HEK293 (cell line): ENCODE results near the gene DIP2A.

ENCODE experiments used
- CTCF ChIA-PET: fragments of 350-600 bp; formaldehyde crosslinking; extraction: SDS; loops from one replicate; lab custom pipeline; 2021; ENCODE audit warnings: antibody characterized with exemption; lab: Yijun Ruan, JAX
- POLR2A ChIA-PET: fragments of 300-600 bp; formaldehyde crosslinking; extraction: SDS; loops from one replicate; lab custom pipeline; 2020; ENCODE audit warnings: antibody characterized with exemption, inconsistent platforms; lab: Yijun Ruan, JAX
- H3K27ac ChIP-seq: fragments of 200-500 bp; sonication (Bioruptor generic); 2 replicates; pipeline ENCODE4 v1.5.1; 2014; ENCODE audit warnings: low read depth, low read length, control low read depth, inconsistent platforms; ENCODE audit errors: extremely low read depth
- H3K36me3 ChIP-seq, 2 experiments: fragments of 200-500 bp in 1 of 2; sonication (Bioruptor generic) in 1 of 2; 1 replicate in 1 of 2; 2 replicates in 1 of 2; pipeline ENCODE4 v1.5.1; 2014 to 2017; ENCODE audit warnings: inconsistent platforms in 2 of 2, low read length in 2 of 2; ENCODE audit not compliant: control insufficient read depth in 2 of 2, insufficient read depth in 1 of 2
- H3K4me1 ChIP-seq: fragments of 200-500 bp; sonication (Bioruptor generic); 2 replicates; pipeline ENCODE4 v1.5.1; 2014; ENCODE audit warnings: mild to moderate bottlenecking, low read length, inconsistent platforms; ENCODE audit not compliant: control insufficient read depth, insufficient read depth
- H3K4me3 ChIP-seq: 2 replicates; pipeline ENCODE4 v1.5.1; 2011; ENCODE audit warnings: low read depth, mild to moderate bottlenecking, control low read depth, low read length, moderate library complexity
- H3K9me3 ChIP-seq: fragments of 200-500 bp; sonication (Bioruptor generic); 2 replicates; pipeline ENCODE4 v1.5.1; 2014; ENCODE audit warnings: low read depth, low read length, inconsistent platforms; ENCODE audit not compliant: control insufficient read depth, insufficient read depth
- PATZ1 ChIP-seq: fragments of 450-650 bp; formaldehyde crosslinking; IDR thresholded peaks from 2 replicates; pipeline ENCODE4 v1.5.1; 2016; ENCODE audit warnings: missing biosample characterization, missing genetic modification characterization
- RBAK ChIP-seq: fragments of 450-650 bp; formaldehyde crosslinking; IDR thresholded peaks from 2 replicates; pipeline ENCODE4 v1.5.1; 2016; ENCODE audit warnings: missing biosample characterization, missing genetic modification characterization
- ZBTB11 ChIP-seq: fragments of 450-650 bp; formaldehyde crosslinking; conservative IDR thresholded peaks from 2 replicates; pipeline ENCODE4 v1.5.1; 2016; ENCODE audit warnings: low read depth, missing biosample characterization, missing genetic modification characterization
- ZFHX2 ChIP-seq: fragments of 450-650 bp; formaldehyde crosslinking; conservative IDR thresholded peaks from 2 replicates; pipeline ENCODE4 v1.5.1; 2016; ENCODE audit warnings: missing biosample characterization, missing genetic modification characterization
- ZNF121 ChIP-seq: fragments of 450-650 bp; formaldehyde crosslinking; IDR thresholded peaks from 2 replicates; pipeline ENCODE4 v1.5.1; 2016; ENCODE audit warnings: missing biosample characterization, missing genetic modification characterization
- ZNF138 ChIP-seq: fragments of 450-650 bp; formaldehyde crosslinking; IDR thresholded peaks from 2 replicates; pipeline ENCODE4 v1.5.1; 2016; ENCODE audit warnings: missing biosample characterization, missing genetic modification characterization, borderline replicate concordance
- ZNF19 ChIP-seq: fragments of 450-650 bp; formaldehyde crosslinking; IDR thresholded peaks from 2 replicates; pipeline ENCODE4; 2016; ENCODE audit warnings: missing biosample characterization, missing genetic modification characterization, low read depth
- ZNF248 ChIP-seq: fragments of 450-650 bp; formaldehyde crosslinking; IDR thresholded peaks from 2 replicates; pipeline ENCODE4 v1.5.1; 2017; ENCODE audit warnings: missing biosample characterization, missing genetic modification characterization
- ZNF341 ChIP-seq: fragments of 450-650 bp; formaldehyde crosslinking; IDR thresholded peaks from 2 replicates; pipeline ENCODE4; 2016; ENCODE audit warnings: low read depth, missing biosample characterization, missing genetic modification characterization
- ZNF37A ChIP-seq: fragments of 450-650 bp; IDR thresholded peaks from 2 replicates; pipeline ENCODE4 v1.5.1; 2018; ENCODE audit warnings: missing biosample characterization, missing genetic modification characterization
- ZNF473 ChIP-seq: fragments of 450-650 bp; formaldehyde crosslinking; IDR thresholded peaks from 2 replicates; pipeline ENCODE4 v1.5.1; 2017; ENCODE audit warnings: missing biosample characterization, missing genetic modification characterization
- ZNF585B ChIP-seq: fragments of 450-650 bp; formaldehyde crosslinking; IDR thresholded peaks from 2 replicates; pipeline ENCODE4 v1.5.1; 2016; ENCODE audit warnings: missing biosample characterization, missing genetic modification characterization
- ZNF747 ChIP-seq: fragments of 450-650 bp; formaldehyde crosslinking; IDR thresholded peaks from 2 replicates; pipeline ENCODE4 v1.5.1; 2016; ENCODE audit warnings: missing biosample characterization, missing genetic modification characterization
- ZNF792 ChIP-seq: fragments of 450-650 bp; formaldehyde crosslinking; IDR thresholded peaks from 2 replicates; pipeline ENCODE4 v1.5.1; 2016; ENCODE audit warnings: missing biosample characterization, missing genetic modification characterization
- ZXDB ChIP-seq: fragments of 450-650 bp; formaldehyde crosslinking; IDR thresholded peaks from 2 replicates; pipeline ENCODE4 v1.5.1; 2016; ENCODE audit warnings: missing biosample characterization, missing genetic modification characterization
- TF ChIP-seq, protein P1 (sequence below): fragments of 450-650 bp; formaldehyde crosslinking; IDR thresholded peaks from 2 replicates; pipeline ENCODE4 v1.5.1; 2016; ENCODE audit warnings: missing biosample characterization, missing genetic modification characterization
- TF ChIP-seq, protein P2 (sequence below): fragments of 450-650 bp; formaldehyde crosslinking; IDR thresholded peaks from 2 replicates; pipeline ENCODE4 v1.5.0; 2017; ENCODE audit warnings: missing biosample characterization, missing genetic modification characterization, borderline replicate concordance
- TF ChIP-seq, protein P3 (sequence below): fragments of 450-650 bp; formaldehyde crosslinking; IDR thresholded peaks from 2 replicates; pipeline ENCODE4 v1.5.1; 2016; ENCODE audit warnings: missing biosample characterization, missing genetic modification characterization
- TF ChIP-seq, protein P4 (sequence below): fragments of 450-650 bp; IDR thresholded peaks from 2 replicates; pipeline ENCODE4 v1.5.1; 2018; ENCODE audit warnings: missing biosample characterization, missing genetic modification characterization

The DIP2A gene

DNA sequence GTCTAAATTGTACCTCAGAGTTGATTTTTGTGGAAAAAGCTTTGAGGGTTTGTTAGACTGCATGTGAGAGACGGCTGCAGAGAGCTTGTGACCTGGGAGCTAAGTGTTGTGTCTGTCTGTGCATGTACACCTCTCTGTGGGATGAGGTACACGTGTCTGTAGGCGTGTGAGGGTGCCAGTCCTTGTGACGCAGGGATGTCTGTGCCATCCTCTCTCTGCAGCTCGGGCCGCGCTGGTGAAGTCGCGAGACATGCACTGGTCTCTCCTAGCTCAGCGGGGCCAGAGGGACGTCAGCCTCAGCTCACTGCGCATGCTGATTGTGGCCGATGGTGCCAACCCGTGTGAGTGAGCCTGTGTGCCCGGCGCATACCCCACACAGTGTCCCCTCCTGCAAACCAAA lies 79.6 kb downstream of the DIP2A start:
- TF ChIP-seq ZNF792 (tag by site-specific recombination) (no peak), ZNF37A (no peak), ZNF19 (tag by site-specific recombination) (no peak), PATZ1 (tag by site-specific recombination) (no peak), ZNF248 (no peak), ZNF473 (tag by site-specific recombination) (no peak), ZNF341 (tag by site-specific recombination) (no peak), ZFHX2 (tag by site-specific recombination) (no peak), ZNF121 (tag by site-specific recombination) (no peak), ZNF585B (tag by site-specific recombination) (no peak), ZNF747 (no peak), RBAK (tag by site-specific recombination) (no peak), ZXDB (no peak), ZNF138 (tag by site-specific recombination) (no peak), ZBTB11 (tag by site-specific recombination) (no peak)
- TF ChIP-seq, protein P1, sequence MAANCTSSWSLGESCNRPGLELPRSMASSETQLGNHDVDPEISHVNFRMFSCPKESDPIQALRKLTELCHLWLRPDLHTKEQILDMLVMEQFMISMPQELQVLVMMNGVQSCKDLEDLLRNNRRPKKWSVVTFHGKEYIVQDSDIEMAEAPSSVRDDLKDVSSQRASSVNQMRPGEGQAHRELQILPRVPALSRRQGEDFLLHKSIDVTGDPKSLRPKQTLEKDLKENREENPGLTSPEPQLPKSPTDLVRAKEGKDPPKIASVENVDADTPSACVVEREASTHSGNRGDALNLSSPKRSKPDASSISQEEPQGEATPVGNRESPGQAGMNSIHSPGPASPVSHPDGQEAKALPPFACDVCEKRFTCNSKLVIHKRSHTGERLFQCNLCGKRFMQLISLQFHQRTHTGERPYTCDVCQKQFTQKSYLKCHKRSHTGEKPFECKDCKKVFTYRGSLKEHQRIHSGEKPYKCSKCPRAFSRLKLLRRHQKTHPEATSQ (tag by site-specific recombination) = no peak
- TF ChIP-seq, protein P2, sequence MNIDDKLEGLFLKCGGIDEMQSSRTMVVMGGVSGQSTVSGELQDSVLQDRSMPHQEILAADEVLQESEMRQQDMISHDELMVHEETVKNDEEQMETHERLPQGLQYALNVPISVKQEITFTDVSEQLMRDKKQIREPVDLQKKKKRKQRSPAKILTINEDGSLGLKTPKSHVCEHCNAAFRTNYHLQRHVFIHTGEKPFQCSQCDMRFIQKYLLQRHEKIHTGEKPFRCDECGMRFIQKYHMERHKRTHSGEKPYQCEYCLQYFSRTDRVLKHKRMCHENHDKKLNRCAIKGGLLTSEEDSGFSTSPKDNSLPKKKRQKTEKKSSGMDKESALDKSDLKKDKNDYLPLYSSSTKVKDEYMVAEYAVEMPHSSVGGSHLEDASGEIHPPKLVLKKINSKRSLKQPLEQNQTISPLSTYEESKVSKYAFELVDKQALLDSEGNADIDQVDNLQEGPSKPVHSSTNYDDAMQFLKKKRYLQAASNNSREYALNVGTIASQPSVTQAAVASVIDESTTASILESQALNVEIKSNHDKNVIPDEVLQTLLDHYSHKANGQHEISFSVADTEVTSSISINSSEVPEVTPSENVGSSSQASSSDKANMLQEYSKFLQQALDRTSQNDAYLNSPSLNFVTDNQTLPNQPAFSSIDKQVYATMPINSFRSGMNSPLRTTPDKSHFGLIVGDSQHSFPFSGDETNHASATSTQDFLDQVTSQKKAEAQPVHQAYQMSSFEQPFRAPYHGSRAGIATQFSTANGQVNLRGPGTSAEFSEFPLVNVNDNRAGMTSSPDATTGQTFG = no peak
- TF ChIP-seq, protein P3, sequence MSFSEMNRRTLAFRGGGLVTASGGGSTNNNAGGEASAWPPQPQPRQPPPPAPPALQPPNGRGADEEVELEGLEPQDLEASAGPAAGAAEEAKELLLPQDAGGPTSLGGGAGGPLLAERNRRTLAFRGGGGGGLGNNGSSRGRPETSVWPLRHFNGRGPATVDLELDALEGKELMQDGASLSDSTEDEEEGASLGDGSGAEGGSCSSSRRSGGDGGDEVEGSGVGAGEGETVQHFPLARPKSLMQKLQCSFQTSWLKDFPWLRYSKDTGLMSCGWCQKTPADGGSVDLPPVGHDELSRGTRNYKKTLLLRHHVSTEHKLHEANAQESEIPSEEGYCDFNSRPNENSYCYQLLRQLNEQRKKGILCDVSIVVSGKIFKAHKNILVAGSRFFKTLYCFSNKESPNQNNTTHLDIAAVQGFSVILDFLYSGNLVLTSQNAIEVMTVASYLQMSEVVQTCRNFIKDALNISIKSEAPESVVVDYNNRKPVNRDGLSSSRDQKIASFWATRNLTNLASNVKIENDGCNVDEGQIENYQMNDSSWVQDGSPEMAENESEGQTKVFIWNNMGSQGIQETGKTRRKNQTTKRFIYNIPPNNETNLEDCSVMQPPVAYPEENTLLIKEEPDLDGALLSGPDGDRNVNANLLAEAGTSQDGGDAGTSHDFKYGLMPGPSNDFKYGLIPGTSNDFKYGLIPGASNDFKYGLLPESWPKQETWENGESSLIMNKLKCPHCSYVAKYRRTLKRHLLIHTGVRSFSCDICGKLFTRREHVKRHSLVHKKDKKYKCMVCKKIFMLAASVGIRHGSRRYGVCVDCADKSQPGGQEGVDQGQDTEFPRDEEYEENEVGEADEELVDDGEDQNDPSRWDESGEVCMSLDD (tag by site-specific recombination) = no peak
- TF ChIP-seq, protein P4, sequence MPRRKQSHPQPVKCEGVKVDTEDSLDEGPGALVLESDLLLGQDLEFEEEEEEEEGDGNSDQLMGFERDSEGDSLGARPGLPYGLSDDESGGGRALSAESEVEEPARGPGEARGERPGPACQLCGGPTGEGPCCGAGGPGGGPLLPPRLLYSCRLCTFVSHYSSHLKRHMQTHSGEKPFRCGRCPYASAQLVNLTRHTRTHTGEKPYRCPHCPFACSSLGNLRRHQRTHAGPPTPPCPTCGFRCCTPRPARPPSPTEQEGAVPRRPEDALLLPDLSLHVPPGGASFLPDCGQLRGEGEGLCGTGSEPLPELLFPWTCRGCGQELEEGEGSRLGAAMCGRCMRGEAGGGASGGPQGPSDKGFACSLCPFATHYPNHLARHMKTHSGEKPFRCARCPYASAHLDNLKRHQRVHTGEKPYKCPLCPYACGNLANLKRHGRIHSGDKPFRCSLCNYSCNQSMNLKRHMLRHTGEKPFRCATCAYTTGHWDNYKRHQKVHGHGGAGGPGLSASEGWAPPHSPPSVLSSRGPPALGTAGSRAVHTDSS (tag by site-specific recombination) = no peak
- no peak overlapping the region for H3K4me3 ChIP-seq
- H3K9me3 ChIP-seq = no peaks in the 10 kb centered on the region
- peaks cover 4 to 82% of the 10 kb centered on the region in 2 experiments; a peak in 2 of 3 replicates for H3K36me3 ChIP-seq
- ChIA-PET CTCF (interaction anchor here (0.8 kb wide), 1 partner anchor 101 kb away, joined by 3 read pairs; no protein-coding TSS in a partner anchor), POLR2A (interaction anchor here (0.6 kb wide), 1 partner anchor 102 kb away, joined by 3 read pairs; no protein-coding TSS in a partner anchor)
- H3K4me1 ChIP-seq = peaks cover 4% of the 10 kb centered on the region; the same call in 1 of the 2 replicates
- H3K27ac ChIP-seq = no peak overlapping the region
